NCI-H146 treated with DMSO at 0.1 percent for 48 hours (cell line): ENCODE measurements around the gene SOST.
A peak's percentile ranks its signal among the peaks of the same experiment; 100 is the strongest.
"Not testable (repeated sequence)": the region's sequence is repeated elsewhere in the genome, so short reads cannot be mapped to it uniquely, and the experiment has no call there.

Experiments
- DNase-seq: peaks from one replicate; lab custom pipeline; 2025; ENCODE audit not compliant: unreplicated experiment; lab: John Stamatoyannopoulos, UW

Gene SOST

DNA sequence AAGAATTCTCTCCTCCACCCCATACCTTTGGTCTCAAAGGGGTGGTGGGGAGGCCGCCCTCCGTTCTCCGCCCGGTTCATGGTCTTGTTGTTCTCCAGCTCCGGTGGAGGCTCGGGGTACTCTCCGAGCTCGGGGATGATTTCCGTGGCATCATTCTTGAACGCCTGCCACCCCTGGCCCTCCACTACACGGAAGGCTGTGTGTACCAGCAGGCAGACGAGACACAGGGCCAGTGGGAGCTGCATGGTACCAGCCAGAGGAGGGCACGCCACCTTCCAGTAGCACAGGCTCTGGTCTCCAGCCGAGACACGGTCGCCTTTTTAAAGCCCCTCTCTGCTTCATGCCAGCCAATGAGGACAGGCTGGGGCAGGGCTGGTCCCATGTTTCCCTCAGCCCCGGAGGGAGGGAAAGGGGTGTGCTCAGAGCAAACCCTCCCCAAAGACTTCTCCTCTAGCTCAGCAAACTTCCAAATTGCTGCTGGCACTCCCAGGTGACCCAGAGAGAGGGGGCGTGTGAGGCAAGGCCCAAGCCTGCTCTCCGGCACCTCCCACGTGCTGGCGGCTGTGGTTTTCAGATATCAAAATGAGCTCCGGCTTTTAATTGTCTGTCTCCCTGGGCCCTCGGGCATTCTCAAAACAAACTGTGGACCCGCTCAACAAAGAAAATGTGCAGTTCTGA, at the start of gene SOST:
Gene SOST (minus strand): TSS at position 295 of the 678 bp plus-strand sequence. CDS start 50 bp downstream, at position 245.
- no peak for DNase-seq

DNA sequence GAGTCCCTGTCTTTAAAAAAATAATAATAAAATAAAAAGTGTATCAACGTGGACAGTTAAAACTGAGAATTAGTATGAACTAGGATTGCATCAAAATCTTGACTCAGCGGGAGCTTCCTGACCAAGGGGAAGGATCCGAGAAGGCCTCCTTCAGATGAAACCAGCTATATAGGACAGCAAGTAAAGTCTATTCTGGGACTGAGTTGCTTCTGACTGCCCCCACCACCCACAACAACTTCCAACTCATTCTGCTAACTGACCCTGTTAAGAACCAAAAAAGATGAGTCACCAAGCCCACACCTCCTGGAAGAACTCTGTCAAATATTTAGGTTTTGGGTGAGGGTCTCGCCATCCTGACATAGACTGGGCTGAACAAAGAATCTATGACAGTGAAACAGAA, 49.5 kb upstream of the SOST start:
- no peak for DNase-seq

DNA sequence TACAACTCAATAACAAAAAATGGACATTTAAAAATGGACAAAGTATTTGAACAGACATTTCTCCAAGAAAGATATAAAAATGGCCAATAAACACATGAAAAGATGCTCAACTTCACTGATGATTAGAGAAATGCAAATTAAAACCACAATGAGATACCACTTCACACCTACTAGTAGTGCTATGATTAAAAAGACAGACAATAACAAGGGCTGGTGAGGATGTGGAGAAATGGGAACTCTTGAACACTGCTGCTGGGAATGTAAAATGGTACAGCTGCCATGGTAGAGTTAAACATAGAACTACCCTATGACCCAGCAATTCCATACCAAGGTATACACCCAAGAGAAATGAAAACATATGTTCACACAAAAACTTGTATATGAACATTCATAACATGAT, 46.5 kb upstream of the SOST start:
- no peak for DNase-seq

DNA sequence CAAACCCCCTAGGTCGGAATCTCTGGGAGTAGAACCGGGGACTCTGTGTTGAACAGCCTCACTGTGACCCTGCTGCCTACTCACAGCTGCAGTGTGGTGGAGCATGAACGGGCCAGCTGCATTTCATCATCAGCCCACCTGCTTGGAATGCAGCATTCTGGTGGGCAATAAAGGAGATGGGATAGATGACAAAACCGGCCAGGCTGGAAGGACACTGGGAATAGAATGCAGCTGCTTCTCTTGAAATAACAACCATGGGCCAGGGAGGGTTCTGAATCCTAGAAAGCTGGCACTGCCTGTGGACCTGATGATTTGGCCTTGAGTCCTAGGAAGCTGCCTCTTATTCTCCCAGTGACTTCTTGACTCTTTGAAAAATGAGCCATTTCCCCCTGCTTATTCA, 45.2 kb upstream of the SOST start:
- DNase-seq, result no peak

DNA sequence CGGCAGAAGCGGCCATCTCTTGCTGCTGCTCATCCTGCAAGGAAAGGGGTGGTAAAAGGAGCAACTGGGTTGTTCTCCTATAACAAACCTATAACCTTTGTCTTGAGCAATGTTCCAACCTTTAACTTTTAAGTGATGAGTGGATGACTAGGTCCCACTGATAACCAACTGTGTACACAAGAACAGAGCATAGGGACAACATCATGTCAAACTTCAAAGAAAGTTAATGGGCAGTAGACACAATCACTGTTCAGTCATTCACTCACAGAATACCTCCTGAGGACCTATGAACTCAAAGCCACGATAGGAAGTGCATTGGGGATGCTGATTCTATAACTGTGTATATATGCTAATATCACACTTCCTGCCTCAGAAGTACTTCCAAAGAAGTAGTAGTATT, 43.3 kb upstream of the SOST start:
- no peak for DNase-seq

DNA sequence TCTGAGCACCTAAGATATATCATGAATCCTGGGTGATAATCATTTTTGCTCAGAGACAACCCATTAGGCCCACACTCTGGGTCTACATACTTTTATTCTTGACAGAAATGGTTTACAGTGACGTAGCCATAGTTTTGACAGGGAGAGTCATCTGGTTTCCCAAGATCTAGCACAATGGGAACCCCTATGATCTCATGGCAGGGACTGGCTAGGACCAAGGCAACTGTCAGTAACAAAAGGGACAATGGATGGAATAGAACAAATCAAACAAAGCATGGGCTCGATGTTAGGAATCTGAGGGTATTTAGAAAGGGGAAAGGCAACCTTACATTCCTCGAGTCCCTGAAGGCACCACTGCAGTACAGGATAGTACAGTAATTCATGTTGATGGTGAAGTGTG, 42.1 kb upstream of the SOST start:
- no peak for DNase-seq

DNA sequence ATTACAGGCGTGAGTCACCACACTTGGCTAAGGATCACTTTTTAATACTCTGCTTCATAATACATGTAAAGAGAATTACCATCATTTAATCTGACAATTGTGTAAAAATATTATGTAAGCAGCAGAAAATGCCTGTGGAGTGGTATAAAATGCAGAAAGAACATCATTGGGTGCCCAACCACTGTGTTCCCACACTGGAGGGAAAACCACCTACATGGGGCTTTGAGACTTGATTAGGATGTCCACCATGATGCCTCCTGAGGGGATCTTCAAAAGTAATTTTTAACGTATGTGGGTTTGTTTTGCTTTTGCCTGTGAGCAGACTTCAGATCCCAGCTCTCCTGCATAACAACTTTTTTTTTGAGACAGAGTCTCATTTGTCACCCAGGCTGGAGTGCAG, 40.5 kb upstream of the SOST start:
- DNase-seq, result no peak

DNA sequence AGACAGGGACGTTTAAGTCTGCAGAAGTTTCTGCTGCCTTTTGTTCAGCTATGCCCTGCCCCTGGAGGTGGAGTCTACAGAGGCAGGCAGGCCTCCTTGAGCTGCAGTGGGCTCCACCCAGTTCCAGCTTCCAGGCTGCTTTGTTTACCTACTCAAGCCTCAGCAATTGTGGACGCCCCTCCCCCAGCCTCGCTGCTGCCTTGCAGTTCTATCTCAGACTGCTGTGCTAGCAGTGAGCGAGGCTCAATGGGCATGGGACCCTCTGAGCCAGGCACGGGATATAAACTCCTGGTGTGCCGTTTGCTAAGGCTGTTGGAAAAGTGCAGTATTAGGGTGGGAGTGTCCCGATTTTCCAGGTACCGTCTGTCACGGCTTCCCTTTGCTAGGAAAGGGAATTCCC, 39.4 kb upstream of the SOST start:
- not testable (repeated sequence) for DNase-seq

DNA sequence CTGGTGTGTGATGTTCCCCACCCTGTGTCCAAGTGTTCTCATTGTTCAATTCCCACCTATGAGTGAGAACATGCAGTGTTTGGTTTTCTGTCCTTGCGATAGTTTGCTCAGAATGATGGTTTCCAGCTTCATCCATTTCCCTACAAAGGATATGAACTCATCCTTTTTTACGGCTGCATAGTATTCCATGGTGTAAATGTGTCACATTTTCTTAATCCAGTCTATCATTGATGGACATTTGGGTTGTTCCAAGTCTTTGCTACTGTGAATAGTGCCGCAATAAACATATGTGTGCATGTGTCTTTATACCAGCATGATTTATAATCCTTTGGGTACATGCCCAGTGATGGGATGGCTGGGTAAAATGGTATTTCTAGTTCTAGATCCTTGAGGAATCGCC, 34.1 kb upstream of the SOST start:
- not testable (repeated sequence) for DNase-seq

DNA sequence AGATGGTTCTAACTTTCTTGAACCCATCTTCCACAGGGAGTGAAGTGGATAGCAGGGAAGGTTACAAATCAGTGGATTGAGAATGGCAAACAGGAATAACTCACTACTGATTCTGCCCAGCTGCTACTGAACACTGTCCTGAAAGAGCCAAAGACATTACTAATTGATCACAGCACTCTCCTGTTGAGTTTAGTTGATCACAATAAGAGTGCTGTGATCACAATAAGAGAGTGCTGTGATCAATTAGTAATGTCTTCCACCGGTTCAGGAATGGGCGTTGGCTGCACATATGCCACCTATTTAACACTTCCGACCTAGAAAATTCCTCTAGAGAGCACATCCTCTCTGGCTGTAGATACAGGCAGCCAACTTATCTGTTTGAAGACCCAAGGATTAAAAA, 33.0 kb upstream of the SOST start:
- no peak for DNase-seq

DNA sequence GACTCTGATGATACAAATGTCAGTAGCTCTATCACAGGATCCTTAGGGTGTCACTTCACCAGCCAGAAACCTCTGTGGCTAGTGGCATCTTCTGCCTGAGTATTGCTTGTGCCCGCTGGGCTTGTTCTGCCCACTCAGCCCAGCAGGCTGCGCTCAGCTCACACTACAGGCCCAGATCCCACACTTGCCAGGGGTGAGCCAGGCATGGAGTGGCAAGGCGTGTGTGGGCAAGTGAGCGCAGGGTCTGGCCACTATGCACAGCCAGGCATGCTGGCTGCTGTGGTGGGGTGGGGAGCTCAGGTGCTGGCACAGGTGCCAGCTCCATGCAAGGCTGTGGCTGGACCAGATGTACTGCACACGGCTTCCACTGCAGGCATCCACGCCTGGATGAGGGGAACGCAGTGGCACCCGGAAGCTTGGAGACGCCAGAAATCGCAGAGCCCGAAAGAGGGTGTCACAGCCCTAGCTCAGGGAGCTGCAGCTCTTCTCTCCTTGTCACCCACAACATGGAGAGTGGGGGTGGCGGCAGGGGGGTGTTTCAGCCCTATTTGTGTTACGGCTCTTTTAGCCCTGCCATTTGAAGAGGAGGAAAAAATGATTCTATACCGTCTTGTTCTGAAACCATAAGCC, 31.8 kb upstream of the SOST start:
- no peak for DNase-seq

DNA sequence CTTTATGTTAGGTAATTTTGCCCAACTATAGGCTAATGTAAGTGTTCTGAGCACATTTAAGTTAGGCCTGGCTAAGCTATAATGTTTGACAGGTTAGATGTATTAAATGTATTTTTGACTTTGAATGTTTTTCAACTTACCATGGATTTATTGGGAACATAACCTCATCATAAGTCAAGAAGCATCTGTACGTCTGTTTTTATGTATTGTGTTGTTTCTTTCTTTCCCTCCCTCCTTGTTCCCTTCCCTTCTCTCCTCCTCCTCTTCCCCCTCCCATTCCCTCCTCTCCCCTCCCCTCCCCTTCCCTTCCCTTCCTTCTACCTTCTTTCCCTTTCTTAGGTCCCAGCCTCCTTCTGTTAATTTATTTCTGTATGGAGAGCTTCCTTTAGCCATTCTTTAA, 30.9 kb upstream of the SOST start:
- no peak for DNase-seq

DNA sequence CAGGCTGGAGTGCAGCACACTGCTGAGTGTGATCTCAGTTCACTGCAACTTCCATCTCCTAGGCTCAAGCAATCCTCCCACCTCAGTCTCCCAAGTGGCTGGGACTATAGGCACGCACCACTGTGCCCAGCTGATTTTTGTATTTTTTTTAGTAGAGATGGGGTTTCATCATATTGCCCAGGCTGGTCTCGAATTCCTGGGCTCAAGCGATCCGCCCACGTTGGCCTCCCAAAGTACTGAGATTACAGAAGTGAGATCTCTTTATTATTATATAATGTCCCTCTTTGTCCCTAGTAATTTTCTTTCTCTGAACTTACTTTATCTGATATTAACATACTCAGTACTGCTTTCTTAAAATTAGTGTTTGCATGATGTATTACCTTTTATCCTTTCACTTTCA, 29.9 kb upstream of the SOST start:
- DNase-seq, result no peak

DNA sequence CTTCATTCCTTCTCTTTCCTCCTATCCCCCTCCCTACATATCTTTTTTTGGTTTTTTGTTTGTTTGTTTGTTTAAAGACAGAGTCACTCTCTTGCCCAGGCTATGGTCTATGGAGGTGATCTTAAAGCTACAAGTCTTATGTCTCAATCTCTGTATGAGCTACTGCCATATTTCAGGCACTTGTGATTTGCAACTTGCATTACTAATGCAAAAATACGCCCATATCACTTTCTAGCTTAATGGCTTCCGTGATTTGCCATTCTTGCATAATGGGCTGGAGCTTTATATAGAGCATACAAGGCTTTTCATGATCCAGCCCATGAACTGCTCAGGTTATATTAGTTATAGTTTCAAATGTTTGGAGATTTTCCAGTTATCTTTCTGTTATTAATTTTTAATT, 29.1 kb upstream of the SOST start:
- no peak for DNase-seq

DNA sequence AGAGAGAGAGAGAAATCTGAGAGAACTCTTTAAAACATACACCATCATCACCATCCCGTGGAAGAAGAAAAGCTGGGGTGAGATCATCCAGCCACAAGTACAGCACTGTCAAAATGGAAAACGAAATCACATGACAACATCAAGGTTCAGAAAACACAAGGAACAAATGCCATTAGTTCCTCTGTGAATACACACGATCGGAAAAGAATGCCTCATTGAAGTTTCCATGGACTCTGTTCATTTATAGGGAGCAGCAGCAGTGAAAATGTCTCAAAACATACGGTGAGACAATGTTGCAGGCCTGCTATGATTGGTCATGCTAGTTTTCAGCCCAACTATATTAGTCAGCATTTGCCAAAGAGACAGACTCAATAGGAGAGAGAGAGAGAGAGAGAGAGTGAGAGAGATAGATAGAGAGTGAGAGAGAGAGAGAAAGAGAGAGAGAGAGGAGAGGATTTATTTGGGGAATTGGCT, 26.1 kb upstream of the SOST start:
- no peak for DNase-seq

DNA sequence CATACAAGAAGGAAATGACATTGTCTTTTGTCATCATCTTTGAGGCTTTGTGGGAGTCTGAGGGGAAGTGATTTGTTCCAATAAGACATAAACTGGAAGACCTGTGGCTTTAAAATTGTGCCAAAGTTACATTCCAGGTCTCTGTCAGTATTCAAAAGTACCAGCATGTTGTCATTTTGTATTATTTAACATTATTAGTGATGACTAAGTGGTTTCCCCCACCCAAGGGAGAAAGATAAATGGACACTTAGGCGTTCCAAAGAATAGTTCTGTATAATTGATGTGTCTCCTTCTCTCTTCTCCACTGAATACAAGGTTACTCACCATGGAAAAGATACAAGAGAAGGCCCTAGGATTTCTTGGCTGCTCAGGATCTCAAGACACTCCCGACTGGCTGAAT, 25.5 kb upstream of the SOST start:
- DNase-seq, result no peak

DNA sequence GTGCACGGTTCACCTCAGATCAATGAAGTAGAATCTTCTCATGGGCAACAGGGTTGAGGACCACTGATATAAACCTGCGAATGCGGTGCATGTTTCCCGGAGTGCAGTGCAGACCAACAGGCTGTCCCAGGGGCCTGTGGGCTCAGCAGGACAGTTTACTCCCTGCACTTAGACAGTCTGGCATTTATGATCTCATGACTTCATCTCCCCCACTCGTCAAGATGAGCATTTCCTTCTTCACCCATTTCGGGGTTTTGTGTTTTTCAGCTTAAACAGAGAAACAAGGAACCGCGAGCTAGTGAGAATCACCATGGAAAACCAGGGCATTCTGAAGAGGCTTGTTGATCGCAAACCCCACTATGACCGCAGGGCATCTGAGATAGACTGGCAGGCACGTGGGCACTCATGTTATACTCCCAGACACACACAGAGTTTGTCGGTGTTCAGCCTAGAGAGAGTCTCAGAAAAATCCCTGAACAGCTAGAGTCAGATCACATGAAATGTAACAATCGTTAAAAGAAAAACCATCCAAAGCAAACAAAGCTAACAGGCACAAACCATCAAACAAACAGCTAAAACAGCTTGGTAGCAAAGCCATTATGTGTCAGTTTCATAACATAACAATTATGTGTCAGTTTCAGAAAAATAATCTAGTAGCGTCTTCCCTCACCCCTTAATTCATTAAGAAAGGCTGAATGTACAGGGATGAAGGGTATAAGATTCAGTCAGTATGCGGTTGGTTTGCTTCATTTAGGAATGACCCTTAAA, 24.5 kb upstream of the SOST start:
- DNase-seq, result no peak

DNA sequence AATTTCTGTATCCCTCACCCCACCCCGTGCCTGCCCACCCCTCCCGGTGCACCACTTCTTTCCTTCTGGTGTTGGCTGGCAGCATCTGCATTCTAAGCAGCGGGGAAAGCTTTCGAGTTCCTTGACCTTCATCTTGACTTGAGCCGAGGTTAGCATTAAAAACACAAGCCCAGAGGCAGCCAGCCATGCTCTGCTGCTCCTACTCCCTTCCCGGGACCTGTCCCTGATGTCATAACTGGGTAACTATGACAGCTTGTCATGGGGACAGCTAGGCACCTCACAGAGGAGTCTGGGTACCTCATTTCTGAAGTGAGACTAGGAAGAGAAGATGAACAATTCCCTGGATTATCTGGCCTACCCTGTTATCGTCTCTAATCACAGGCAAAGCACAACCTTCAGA, 21.5 kb upstream of the SOST start, which contains the start of gene CFAP97D1:
Gene CFAP97D1 (plus strand): TSS at position 301 of the 400 bp plus-strand sequence. CDS start 28 bp downstream, at position 329.
- no peak for DNase-seq

DNA sequence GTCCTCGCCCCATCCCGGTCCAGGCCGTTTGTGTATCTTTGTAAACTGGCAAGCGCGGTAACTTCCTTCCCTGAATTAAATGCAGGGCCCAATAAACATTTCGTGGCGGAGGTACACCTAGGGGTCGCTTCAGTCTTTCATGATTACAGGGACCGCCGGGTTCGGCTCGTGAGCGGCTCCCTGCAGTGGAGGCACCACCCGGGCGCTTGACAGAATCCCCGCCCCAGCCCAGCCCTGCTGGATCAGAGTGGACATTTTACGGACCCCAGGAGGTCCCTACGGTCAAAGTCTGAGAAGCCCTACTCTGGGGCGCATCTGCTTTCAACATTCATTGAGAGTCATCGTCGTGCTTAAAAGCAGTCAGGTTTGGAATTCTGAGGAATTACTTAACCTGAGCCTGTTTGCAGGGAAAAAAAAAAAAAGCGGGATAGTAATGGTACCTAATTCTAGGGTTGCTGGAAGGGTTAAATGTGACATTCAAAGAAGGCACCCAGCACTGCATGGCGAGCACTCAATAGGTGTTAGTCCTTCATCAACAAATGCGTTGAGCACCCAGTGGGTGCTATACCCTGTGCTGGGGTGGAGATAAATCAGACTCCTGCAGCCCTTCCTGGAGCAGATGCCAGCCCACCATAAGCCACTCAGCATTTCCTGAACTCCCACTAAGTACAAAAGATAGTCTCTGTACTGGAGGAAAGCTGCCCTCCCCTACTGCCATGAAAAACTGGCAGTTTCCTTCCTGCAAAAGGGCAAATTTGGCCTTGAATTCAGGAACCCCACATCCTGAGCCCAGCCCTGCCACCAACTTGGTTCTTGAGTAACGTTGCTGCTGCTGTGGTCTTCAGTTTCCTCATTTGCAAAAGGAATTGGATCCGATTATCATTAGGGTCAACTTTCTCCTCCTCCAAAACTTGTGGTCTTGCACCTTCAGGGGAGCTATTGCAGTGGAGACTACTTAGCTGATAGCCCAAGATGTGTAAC, 20.8 kb upstream of the SOST start:
- DNase-seq, result no peak

DNA sequence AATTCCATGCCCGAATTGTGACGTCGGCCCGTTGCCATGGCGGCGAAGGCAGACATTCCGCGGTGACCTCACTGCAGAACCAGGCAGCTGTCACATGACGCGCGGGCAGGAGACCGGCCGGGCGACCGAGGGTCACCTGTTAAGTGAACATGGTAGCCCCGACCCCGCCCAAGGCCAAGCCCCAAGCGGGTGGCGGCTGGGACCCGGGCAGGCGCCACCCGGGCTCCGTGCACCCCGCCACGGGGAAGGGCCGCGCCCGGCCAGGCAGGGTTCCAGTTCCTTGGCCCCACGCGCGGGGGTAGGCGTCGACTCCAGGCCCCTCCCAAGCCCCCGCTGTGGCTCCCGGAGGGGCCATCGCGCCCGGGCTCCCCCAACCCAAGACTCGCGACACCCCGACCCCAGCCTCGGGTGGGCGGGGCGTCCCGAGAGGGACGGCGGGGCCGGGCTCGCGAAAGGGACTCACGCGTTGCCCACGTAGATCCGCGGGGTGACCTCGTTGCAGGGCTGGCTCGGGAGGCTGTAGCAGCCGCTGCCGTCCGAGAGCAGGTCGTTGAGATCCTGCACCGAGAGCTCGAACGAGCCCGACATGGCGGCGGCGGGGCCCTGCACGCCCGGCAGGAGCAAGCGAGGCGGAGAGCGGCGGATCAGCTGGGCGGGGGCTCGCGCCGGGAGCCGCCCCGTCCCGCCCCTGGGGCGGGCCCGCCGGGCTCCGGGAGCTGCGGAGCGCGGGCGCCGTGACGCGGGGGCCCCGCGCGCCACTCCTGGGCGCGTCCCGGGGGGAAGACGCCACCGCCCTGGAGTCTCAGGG, 19.9 kb upstream of the SOST start, which contains the start of gene DUSP3:
Gene DUSP3 (minus strand): TSS at position 641 of the 808 bp plus-strand sequence. CDS start 53 bp downstream, at position 588.
- DNase-seq, result peak; percentile 63
